NCI-H460 (cell line): ENCODE results near the gene S100A3. TPM values are rescaled to one million over a fixed set of nuclear protein-coding genes. Genes with fewer than 3 reads are reported as not detected.
A peak's percentile ranks its signal among the peaks of the same experiment; 100 is the strongest.

Source experiments
- DNase-seq: peaks from one replicate; pipeline ENCODE4 v3.0.0-alpha.2; 2016; ENCODE audit warnings: low read depth; ENCODE audit errors: extremely low read depth
- total RNA-seq: library from RNA; depleted of rRNA; stranded (reverse); fragments of >200 nt; shearing (Covaris generic); gene quantifications from 2 replicates; pipeline ENCODE4 v1.2.3, GENCODE V29; 2014

Gene S100A3
- total RNA-seq, 1 experiment from 2014 or later = 1.1 TPM

- DNase-seq = no peak
Measured at GRCh38 chr1:153550398-153550758, 1.3 kb upstream of the S100A3 start.

GRCh38 chr1:153549741-153550397 lies 811 bp upstream of the S100A3 start:
- DNase-seq = no peak

- DNase-seq = no peak
Measured at GRCh38 chr1:153547560-153548551, 1.2 kb downstream of the S100A3 start.

GRCh38 chr1:153546796-153547559 lies 2.1 kb downstream of the S100A3 start:
- no peak for DNase-seq

- DNase-seq = no peak
Measured at GRCh38 chr1:153546371-153546770, 2.7 kb downstream of the S100A3 start.

DNA sequence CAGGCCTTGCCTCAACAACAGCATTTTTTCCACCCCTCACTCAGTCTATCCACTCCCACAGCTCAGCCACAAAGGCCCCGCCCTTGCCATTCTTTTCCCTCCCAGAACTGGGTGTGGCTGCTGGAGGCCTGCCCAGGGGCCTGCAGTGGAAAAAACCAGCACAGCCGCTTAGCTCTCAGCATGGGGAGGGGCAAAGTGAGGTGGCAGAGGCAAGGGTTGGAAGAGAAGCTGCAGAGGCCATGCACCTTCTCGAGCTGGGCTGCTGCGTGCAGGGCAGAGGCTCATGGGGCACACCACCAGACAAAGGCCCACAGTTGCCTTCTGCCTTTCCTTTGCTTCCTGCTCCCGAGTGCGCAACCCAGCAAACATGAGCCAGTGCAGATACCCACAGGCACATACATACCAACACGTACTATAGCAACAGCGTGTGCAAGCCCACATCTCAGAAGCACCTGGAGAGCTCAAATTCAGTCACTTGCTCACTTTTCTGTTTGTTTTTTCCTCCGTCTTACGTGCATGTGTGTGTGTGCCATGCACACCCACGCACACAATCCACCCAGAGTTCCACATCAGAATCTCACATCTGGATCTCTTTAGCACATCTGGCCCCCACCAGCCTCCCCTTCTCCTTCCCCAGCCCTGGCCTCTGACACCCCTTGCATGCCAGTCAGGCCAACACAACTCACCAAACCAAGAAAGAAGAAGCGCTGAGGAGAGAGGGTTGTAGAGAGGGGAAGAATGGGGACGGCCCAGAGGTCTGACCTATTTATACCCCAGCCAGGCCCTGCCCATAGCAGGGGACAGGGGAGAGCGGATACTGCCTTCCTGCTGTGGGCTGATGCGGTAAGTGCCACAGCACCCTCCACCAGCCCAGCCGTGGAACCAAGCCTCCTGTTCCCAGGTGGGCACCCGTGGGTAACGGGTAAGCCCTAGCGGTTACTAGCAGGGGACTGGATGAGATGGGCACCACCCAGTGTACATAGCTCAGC lies 3.7 kb downstream of the S100A3 start, which contains the start of gene S100A4:
Gene S100A4 (minus strand): TSS at position 740 of the 989 bp plus-strand sequence. CDS start 1,012 bp downstream, outside the sequence.
- peak; percentile 96 for DNase-seq

DNA sequence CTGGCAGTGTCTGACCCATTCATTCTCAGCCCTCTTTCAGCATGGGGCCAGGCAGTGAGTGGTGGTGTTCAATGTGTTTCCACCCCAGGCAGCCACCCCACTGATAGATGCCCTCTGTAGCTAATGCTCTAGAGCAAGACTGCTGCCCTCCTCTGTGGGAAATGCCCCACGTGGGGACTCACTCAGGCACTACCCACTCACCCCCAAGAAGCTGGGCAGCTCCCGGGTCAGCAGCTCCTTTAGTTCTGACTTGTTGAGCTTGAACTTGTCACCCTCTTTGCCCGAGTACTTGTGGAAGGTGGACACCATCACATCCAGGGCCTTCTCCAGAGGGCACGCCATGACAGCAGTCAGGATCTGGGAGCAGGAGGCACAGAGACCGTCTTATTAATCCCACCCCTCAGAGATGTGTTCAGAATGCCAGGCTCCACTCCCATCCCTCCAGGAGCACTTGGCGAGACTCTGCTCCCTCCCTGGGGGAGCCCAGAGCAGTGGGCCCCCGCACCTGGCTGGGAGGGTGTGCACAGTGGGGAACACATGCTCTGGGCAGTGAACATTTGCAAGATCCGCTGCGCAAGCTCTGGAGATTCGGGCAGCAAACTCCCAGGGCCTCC lies 4.5 kb downstream of the S100A3 start:
- no peak for DNase-seq

- no peak for DNase-seq
Measured at GRCh38 chr1:153543736-153544135, 5.3 kb downstream of the S100A3 start.

GRCh38 chr1:153542956-153543711 lies 5.9 kb downstream of the S100A3 start:
- no peak for DNase-seq

- DNase-seq = no peak
Measured at GRCh38 chr1:153541641-153542590, 7.1 kb downstream of the S100A3 start.

DNA sequence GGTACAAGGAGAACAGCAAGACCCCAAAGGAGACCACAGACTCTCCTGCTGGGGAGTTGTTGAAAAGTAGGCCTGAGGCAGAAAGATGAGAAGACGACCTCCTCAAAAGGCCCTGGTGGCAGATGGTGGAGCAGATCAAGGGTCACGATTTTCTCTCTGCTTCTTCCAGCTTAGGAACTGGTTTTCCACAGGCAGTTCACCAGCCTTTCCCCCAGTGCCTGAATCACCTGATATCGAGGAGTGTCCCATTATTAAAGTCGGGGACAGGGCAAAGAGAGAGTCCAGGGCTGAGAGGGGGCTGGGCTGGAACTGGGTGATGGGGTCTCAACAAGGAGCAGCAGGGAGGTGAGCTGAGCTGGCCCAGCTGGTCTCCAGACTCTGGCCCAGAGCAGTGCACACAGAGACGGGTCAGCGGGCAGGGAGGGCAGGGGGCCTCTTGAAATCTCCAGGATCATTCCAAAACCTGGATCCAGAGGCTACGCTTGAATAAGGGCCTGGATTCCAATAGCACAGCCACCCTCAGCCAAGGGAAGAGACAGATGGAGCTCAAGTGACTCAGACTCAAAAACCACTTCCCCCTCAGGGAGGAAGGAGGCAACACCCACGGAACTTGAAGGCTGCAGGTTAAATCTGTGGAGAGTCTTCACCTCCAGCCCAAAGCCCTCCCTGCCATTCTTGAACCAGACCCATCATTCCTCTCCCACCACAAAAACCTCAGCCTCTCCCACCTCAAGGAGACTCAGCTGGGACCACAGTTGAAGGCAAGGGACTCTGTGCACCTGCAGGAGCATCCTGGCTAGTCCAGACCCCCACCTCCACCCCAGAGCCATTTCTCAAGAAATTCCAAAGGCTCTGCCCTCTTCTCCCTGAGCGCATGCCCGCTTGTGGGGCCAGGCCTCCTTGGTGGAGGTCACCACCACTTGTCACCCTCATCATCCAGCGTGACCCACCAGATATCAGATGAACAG lies 8.4 kb downstream of the S100A3 start, which contains the start of gene S100A5:
Gene S100A5 (minus strand): TSS at position 541 of the 968 bp plus-strand sequence. CDS start 743 bp downstream, outside the sequence.
- no peak for DNase-seq

- DNase-seq = no peak
Measured at GRCh38 chr1:153539395-153540093, 9.5 kb downstream of the S100A3 start.

- no peak for DNase-seq
Measured at GRCh38 chr1:153538315-153538821, 10.7 kb downstream of the S100A3 start.

DNA sequence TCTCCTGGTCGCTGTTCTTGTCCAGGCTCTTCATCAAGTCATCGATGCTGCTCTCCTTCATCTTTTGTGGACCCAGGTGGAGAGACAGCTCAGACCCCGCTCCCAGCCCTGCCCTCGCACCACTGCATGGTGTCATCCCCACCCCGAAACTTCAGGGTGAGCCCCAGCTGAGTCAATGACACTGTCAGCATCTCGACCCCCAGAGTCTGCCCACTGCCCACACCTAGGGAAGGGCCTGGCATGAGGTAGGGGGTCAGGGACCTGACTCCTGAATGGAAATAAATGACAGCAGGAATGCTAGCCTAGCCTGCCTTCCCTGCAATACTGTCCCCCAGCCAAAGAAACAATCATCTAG lies 11.7 kb downstream of the S100A3 start:
- DNase-seq = no peak

- DNase-seq = no peak
Measured at GRCh38 chr1:153536671-153537375, 12.2 kb downstream of the S100A3 start.
